CD14-positive monocyte (primary cell): ENCODE data around the gene MLIP. TPM values are rescaled to one million over a fixed set of nuclear protein-coding genes. Genes with fewer than 3 reads are reported as not detected.

Source experiments
- DNase-seq, 3 donors: peaks; one replicate each; pipeline ENCODE4 v3.0.0-alpha.2; 2011 to 2022
- H2AFZ ChIP-seq: 2 replicates; pipeline ENCODE4 v1.6.0; 2012; ENCODE audit warnings: mild to moderate bottlenecking, low read depth, low read length, inconsistent platforms; ENCODE audit not compliant: insufficient read depth, poor library complexity, severe bottlenecking
- H3K27ac ChIP-seq, 2 donors: 1 replicate in 1 of 2; 2 replicates in 1 of 2; pipeline ENCODE4 v1.5.1; 2012 to 2013; ENCODE audit warnings: low read length in 2 of 2, control low read depth in 1 of 2, inconsistent platforms in 1 of 2, low read depth in 1 of 2, mild to moderate bottlenecking in 1 of 2
- H3K27me3 ChIP-seq, 2 donors: one replicate each; pipeline versions ENCODE4 v1.6.0 to v1.6.1; 2011 to 2013; ENCODE audit warnings: low read length in 2 of 2; ENCODE audit not compliant: control insufficient read depth in 2 of 2, insufficient read depth in 2 of 2
- H3K36me3 ChIP-seq, 2 donors: replicated peaks in 1 of 2; 1 replicate in 1 of 2; 2 replicates in 1 of 2; pipeline versions ENCODE4 v1.5.1 to v1.6.1; 2012 to 2013; ENCODE audit warnings: low read length in 2 of 2, control low read depth in 1 of 2, inconsistent platforms in 1 of 2, mild to moderate bottlenecking in 1 of 2; ENCODE audit not compliant: insufficient read depth in 2 of 2, control insufficient read depth in 1 of 2
- H3K4me1 ChIP-seq, 2 donors: 1 replicate in 1 of 2; 2 replicates in 1 of 2; pipeline versions ENCODE4 v1.5.1 to v1.6.1; 2012 to 2013; ENCODE audit warnings: low read length in 2 of 2, control low read depth in 1 of 2, inconsistent platforms in 1 of 2, mild to moderate bottlenecking in 1 of 2, moderate library complexity in 1 of 2; ENCODE audit not compliant: insufficient read depth in 2 of 2, control insufficient read depth in 1 of 2
- H3K4me2 ChIP-seq: replicated peaks from 2 replicates; pipeline ENCODE3; 2012; ENCODE audit warnings: low read length, moderate library complexity, mild to moderate bottlenecking; ENCODE audit not compliant: poor library complexity, severe bottlenecking; ENCODE audit errors: extremely low read depth
- H3K4me3 ChIP-seq, 3 experiments: fragments of 200-600 bp in 1 of 3; sonication (generic) in 1 of 3; replicated peaks in 1 of 3; 1 replicate in 2 of 3; 2 replicates in 1 of 3; pipeline ENCODE4 v1.5.1; 2011 to 2013; ENCODE audit warnings: low read length in 3 of 3, mild to moderate bottlenecking in 3 of 3, control low read depth in 2 of 3, low read depth in 2 of 3, inconsistent platforms in 1 of 3, moderate library complexity in 1 of 3
- H3K79me2 ChIP-seq: 2 replicates; pipeline ENCODE4 v1.6.0; 2012; ENCODE audit warnings: mild to moderate bottlenecking, control low read depth, inconsistent platforms, low read length, moderate library complexity; ENCODE audit not compliant: insufficient read depth
- H3K9ac ChIP-seq: 2 replicates; pipeline ENCODE4 v1.6.0; 2017; ENCODE audit warnings: low read length, mild to moderate bottlenecking; ENCODE audit not compliant: insufficient read depth, poor library complexity, severe bottlenecking
- H3K9me3 ChIP-seq, 2 donors: replicated peaks in 1 of 2; 1 replicate in 1 of 2; 2 replicates in 1 of 2; pipeline versions ENCODE4 v1.5.1 to v1.6.1; 2012 to 2013; ENCODE audit warnings: low read length in 2 of 2, control low read depth in 1 of 2; ENCODE audit not compliant: control insufficient read depth in 1 of 2, insufficient read depth in 1 of 2
- H4K20me1 ChIP-seq: 2 replicates; pipeline ENCODE4 v1.6.0; 2012; ENCODE audit warnings: mild to moderate bottlenecking, low read length, control low read depth, moderate library complexity; ENCODE audit not compliant: insufficient read depth
- H3K27ac Mint-ChIP-seq, 7 donors: one replicate each; pipeline ENCODE4 v1.8.0; 2020; ENCODE audit warnings: mild to moderate bottlenecking in 7 of 7, mixed read lengths in 7 of 7, moderate library complexity in 6 of 7, inconsistent platforms in 2 of 7
- H3K27me3 Mint-ChIP-seq, 3 donors: one replicate each; pipeline ENCODE4 v1.8.0; 2021 to 2022; ENCODE audit warnings: low read depth in 3 of 3, mild to moderate bottlenecking in 3 of 3, mixed read lengths in 3 of 3, moderate library complexity in 3 of 3, inconsistent platforms in 1 of 3
- H3K36me3 Mint-ChIP-seq, 2 donors: one replicate each; pipeline ENCODE4 v1.8.0; 2020; ENCODE audit warnings: mixed read lengths in 2 of 2, inconsistent platforms in 1 of 2, mild to moderate bottlenecking in 1 of 2
- H3K4me1 Mint-ChIP-seq: one replicate; pipeline ENCODE4 v1.8.0; 2020; ENCODE audit warnings: mild to moderate bottlenecking, mixed read lengths
- H3K4me3 Mint-ChIP-seq, 2 donors: one replicate each; pipeline ENCODE4 v1.8.0; 2020; ENCODE audit warnings: mild to moderate bottlenecking in 2 of 2, mixed read lengths in 2 of 2, moderate library complexity in 1 of 2
- H3K9me3 Mint-ChIP-seq, 7 donors: one replicate each; pipeline ENCODE4 v1.8.0; 2020 to 2022; ENCODE audit warnings: mixed read lengths in 7 of 7, mild to moderate bottlenecking in 6 of 7, moderate library complexity in 6 of 7, inconsistent platforms in 2 of 7
- CTCF ChIP-seq: fragments of 200-600 bp; IDR thresholded peaks from one replicate; pipeline ENCODE4 v1.8.0; 2022; ENCODE audit warnings: antibody characterized with exemption, mild to moderate bottlenecking
- WGBS: methylation state at CpG from one replicate; pipeline ENCODE4 v1.1.5; 2013; ENCODE audit warnings: missing lambda C conversion rate; ENCODE audit not compliant: insufficient coverage; 5-methylcytosine and 5-hydroxymethylcytosine counted together
- intact Hi-C, 2 donors: fragments of 100-400 bp; cut with micrococcal nuclease; formaldehyde crosslinking; loops; one replicate each; pipeline versions ENCODE4 v1.15.0 to v1.15.1; 2023
- polyA plus RNA-seq, 3 donors: library from polyadenylated mRNA; depleted of rRNA in 1 of 3; unstranded in 2 of 3; stranded (reverse) in 1 of 3; fragments of 300-500 nt in 2 of 3; fragments of >200 nt in 1 of 3; fragmentation: Illumina TruSeq in 2 of 3; gene quantifications; 1 replicate in 2 of 3; 2 replicates in 1 of 3; pipeline ENCODE4 v1.2.3, GENCODE V29; 2012 to 2021

The MLIP gene
- polyA plus RNA-seq, 3 donors, result not detected

- Histone ChIP-seq H4K20me1 (no peaks in the 10 kb centered on the region), H3K27me3 (no peaks in the 10 kb centered on the region), H3K4me2 (no peak overlapping the region), H3K36me3 (no peaks in the 10 kb centered on the region), H3K27ac (no peak overlapping the region), H3K4me3 (no peak overlapping the region), H3K4me1 (no peaks in the 10 kb centered on the region), H3K79me2 (no peaks in the 10 kb centered on the region), H3K9me3 (peaks cover 0 to 15% of the 10 kb centered on the region in 2 donors), H3K9ac (no peak overlapping the region), H2AFZ (no peak overlapping the region)
- no peak for TF ChIP-seq CTCF
- H3K4me3 Mint-ChIP-seq, result no peak overlapping the region
- peaks cover 0 to 12% (median 4%) of the 10 kb centered on the region in 7 donors for H3K9me3 Mint-ChIP-seq
- no peaks in the 10 kb centered on the region for H3K36me3 Mint-ChIP-seq
- H3K27me3 Mint-ChIP-seq, result peaks cover 0 to 1% (median 0%) of the 10 kb centered on the region in 3 donors
- DNase-seq, result no peak
- intact Hi-C loops, result no loop called here
- no peak overlapping the region for H3K27ac Mint-ChIP-seq
- H3K4me1 Mint-ChIP-seq, result no peaks in the 10 kb centered on the region
- no CpG with 5 or more reads among the region's 2 CpGs for WGBS
Observed at GRCh38 chr6:54291146-54291545, 179.9 kb downstream of the MLIP start.

DNA sequence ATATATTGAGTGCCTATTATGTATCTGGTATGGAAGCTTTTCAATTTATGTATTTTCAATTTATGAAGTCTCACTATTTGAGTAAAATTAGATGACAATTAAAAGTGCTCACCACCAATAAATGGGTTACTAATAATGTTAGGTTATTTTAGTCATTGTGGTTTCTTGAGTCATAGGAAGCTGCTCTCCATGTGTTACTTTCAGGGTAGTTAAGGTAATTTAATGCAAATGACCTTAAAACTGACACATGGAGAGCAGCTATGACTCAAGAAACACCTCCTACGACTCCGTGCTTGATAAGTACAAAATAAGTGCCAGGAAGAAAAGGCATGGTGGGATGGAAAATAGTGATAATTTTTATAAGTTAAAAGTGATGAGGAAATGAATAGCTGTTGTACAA is 180.5 kb downstream of the MLIP start:
- Histone ChIP-seq H3K36me3 (no peaks in the 10 kb centered on the region), H3K4me3 (no peak overlapping the region), H3K9ac (no peak overlapping the region), H3K27ac (no peak overlapping the region), H3K4me1 (no peaks in the 10 kb centered on the region), H3K9me3 (peaks cover 0 to 15% of the 10 kb centered on the region in 2 donors), H4K20me1 (no peaks in the 10 kb centered on the region), H3K4me2 (no peak overlapping the region), H3K27me3 (no peaks in the 10 kb centered on the region), H2AFZ (no peak overlapping the region), H3K79me2 (no peaks in the 10 kb centered on the region)
- H3K27ac Mint-ChIP-seq, result no peak overlapping the region
- no peak overlapping the region for H3K4me3 Mint-ChIP-seq
- no CpG with 5 or more reads among the region's 2 CpGs for WGBS
- H3K27me3 Mint-ChIP-seq, result peaks cover 0 to 1% (median 0%) of the 10 kb centered on the region in 3 donors
- DNase-seq, result no peak
- intact Hi-C loops, result no loop called here
- H3K36me3 Mint-ChIP-seq, result no peaks in the 10 kb centered on the region
- H3K4me1 Mint-ChIP-seq, result no peaks in the 10 kb centered on the region
- peaks cover 0 to 13% (median 4%) of the 10 kb centered on the region in 7 donors for H3K9me3 Mint-ChIP-seq
- no peak for TF ChIP-seq CTCF
